ENCODE results near the gene SLC1A5.

Gene SLC1A5

DNA sequence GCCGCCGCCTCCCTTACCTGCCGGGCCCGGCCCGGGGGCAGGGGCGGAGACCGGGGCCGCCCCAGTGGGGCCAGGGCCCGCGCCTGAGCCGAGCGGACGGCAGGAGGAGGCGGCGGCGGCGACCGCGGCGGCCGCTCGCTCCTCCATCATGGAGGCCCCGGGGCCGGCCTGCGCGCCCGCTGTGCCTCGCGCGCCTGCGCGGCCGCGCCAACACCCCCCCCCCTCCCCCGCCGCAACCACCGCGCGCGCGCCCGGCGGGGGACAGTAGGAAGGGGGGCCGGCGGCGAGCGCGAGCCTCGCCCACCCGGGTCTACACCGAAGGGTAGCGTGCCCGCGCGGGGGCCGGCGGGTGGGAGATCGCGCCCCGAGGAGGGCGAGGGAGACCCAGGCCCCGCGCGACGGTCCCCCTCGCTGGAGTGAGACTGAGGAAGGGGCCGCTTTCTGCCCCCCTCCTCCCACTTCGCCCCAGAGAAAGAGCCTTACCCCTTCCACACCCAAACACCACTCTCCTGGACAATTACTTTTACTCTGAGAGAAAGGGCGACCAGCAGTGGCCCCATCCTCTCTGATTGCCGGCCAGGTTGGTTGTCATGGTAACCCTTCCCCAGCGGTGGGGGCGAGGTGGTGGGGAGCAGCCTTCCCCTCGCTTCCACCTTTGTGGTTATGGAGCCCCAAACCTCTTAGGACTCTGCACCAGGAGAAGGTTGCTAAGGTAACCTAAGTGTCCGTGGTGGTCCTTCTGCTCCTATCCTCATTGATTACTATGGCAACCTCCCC, 41.9 kb downstream of the SLC1A5 start, which contains the start of gene STRN4 (continued):
- TF ChIP-seq ZNF214 (tag by site-specific recombination; IDR thresholded peaks at IDR 0.05; ENCODE audit: borderline replicate concordance) (no peak), ZNF121 (tag by site-specific recombination; IDR thresholded peaks at IDR 0.05) (no peak), ZXDB (tag by site-specific recombination; IDR thresholded peaks at IDR 0.05) (peak; percentile 36; the same call in 1 of the 2 replicates), SETDB1 (IDR thresholded peaks at IDR 0.05; ENCODE audit: insufficient read length, low read length) (no peak), ZBTB8A (tag by site-specific recombination; IDR thresholded peaks at IDR 0.05) (no peak), ZNF248 (tag by site-specific recombination; IDR thresholded peaks at IDR 0.05) (no peak), MEIS1 (CRISPR knock-in tag; IDR thresholded peaks at IDR 0.05; ENCODE audit: borderline replicate concordance) (no peak), ZNF366 (tag by site-specific recombination; conservative IDR thresholded peaks at IDR 0.05) (no peak), KLF1 (tag by site-specific recombination; IDR thresholded peaks at IDR 0.05) (peak; percentile 12; the same call in 1 of the 2 replicates), ZNF596 (tag by site-specific recombination; IDR thresholded peaks at IDR 0.05) (no peak), ZNF16 (tag by site-specific recombination; IDR thresholded peaks at IDR 0.05; ENCODE audit: low read depth) (no peak)
- TF ChIP-seq, protein P1, sequence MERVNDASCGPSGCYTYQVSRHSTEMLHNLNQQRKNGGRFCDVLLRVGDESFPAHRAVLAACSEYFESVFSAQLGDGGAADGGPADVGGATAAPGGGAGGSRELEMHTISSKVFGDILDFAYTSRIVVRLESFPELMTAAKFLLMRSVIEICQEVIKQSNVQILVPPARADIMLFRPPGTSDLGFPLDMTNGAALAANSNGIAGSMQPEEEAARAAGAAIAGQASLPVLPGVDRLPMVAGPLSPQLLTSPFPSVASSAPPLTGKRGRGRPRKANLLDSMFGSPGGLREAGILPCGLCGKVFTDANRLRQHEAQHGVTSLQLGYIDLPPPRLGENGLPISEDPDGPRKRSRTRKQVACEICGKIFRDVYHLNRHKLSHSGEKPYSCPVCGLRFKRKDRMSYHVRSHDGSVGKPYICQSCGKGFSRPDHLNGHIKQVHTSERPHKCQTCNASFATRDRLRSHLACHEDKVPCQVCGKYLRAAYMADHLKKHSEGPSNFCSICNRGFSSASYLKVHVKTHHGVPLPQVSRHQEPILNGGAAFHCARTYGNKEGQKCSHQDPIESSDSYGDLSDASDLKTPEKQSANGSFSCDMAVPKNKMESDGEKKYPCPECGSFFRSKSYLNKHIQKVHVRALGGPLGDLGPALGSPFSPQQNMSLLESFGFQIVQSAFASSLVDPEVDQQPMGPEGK (tag by site-specific recombination; IDR thresholded peaks at IDR 0.05): peak; percentile 74
- TF ChIP-seq, protein P2, sequence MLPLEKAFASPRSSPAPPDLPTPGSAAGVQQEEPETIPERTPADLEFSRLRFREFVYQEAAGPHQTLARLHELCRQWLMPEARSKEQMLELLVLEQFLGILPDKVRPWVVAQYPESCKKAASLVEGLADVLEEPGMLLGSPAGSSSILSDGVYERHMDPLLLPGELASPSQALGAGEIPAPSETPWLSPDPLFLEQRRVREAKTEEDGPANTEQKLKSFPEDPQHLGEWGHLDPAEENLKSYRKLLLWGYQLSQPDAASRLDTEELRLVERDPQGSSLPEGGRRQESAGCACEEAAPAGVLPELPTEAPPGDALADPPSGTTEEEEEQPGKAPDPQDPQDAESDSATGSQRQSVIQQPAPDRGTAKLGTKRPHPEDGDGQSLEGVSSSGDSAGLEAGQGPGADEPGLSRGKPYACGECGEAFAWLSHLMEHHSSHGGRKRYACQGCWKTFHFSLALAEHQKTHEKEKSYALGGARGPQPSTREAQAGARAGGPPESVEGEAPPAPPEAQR (tag by site-specific recombination; IDR thresholded peaks at IDR 0.05): no peak
- TF ChIP-seq, protein P3, sequence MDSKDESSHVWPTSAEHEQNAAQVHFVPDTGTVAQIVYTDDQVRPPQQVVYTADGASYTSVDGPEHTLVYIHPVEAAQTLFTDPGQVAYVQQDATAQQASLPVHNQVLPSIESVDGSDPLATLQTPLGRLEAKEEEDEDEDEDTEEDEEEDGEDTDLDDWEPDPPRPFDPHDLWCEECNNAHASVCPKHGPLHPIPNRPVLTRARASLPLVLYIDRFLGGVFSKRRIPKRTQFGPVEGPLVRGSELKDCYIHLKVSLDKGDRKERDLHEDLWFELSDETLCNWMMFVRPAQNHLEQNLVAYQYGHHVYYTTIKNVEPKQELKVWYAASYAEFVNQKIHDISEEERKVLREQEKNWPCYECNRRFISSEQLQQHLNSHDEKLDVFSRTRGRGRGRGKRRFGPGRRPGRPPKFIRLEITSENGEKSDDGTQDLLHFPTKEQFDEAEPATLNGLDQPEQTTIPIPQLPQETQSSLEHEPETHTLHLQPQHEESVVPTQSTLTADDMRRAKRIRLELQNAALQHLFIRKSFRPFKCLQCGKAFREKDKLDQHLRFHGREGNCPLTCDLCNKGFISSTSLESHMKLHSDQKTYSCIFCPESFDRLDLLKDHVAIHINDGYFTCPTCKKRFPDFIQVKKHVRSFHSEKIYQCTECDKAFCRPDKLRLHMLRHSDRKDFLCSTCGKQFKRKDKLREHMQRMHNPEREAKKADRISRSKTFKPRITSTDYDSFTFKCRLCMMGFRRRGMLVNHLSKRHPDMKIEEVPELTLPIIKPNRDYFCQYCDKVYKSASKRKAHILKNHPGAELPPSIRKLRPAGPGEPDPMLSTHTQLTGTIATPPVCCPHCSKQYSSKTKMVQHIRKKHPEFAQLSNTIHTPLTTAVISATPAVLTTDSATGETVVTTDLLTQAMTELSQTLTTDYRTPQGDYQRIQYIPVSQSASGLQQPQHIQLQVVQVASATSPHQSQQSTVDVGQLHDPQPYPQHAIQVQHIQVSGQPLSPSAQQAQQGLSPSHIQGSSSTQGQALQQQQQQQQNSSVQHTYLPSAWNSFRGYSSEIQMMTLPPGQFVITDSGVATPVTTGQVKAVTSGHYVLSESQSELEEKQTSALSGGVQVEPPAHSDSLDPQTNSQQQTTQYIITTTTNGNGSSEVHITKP (tag by site-specific recombination; IDR thresholded peaks at IDR 0.05): peak; percentile 77
- TF ChIP-seq, protein P4, sequence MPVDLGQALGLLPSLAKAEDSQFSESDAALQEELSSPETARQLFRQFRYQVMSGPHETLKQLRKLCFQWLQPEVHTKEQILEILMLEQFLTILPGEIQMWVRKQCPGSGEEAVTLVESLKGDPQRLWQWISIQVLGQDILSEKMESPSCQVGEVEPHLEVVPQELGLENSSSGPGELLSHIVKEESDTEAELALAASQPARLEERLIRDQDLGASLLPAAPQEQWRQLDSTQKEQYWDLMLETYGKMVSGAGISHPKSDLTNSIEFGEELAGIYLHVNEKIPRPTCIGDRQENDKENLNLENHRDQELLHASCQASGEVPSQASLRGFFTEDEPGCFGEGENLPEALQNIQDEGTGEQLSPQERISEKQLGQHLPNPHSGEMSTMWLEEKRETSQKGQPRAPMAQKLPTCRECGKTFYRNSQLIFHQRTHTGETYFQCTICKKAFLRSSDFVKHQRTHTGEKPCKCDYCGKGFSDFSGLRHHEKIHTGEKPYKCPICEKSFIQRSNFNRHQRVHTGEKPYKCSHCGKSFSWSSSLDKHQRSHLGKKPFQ (tag by site-specific recombination; IDR thresholded peaks at IDR 0.05): no peak

DNA sequence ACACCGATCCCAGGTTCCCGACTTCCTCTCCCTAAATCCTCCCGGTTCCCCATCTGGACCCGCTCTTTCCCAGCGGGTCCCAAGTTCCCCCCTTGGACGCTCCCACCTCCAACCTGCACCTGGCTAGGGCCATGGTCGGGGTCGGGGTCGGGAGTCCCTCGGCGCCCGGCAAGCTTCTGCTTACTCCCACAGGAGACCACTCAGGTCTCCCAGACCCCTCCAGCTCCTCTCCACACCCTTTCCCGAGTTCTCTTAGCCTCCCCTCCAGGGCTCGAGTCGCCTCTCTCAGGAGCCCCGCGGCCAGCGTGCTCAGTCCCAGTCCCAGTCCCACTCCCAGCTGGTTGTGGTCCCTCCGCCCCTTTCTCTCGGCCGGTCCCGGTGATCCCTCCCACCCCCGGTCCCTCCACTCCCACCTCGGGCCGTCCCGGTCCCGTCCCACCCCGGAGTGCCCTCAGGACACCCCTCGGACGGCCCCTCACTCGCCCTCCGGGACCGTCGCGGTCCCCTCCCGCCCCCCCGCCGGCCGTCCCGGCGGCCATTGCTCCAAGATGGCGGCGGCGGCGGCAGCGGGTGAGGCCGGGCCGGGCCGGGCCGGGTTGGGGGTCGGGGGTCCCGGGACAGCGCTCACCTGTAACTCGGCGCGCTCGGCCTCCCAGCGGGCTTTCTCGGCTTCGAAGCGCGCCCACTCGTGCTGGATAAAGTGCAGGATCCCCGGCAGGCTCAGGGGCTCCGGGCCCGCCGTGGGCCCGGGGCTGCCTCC, 42.7 kb downstream of the SLC1A5 start, which contains the start of gene FKRP:
Gene FKRP, plus strand, starts transcription at position 537 of the 760 bp plus-strand sequence. CDS start 9,394 bp downstream, outside the sequence.
- Histone ChIP-seq H3K27ac (ENCODE audit: extremely low read depth, low read depth, low read length) (peak within 1 kb of the TSS; percentile 99), H3K4me1 (ENCODE audit: control insufficient read depth, insufficient read depth, low read length) (peaks cover 6% of the 10 kb centered on the region), H3K4me3 (ENCODE audit: low read depth, low read length) (peak within 1 kb of the TSS; percentile 70), H3K36me3 (ENCODE audit: control insufficient read depth in 2 of 2, insufficient read depth in 1 of 2, low read length in 2 of 2) (peaks cover 26 to 38% of the 10 kb centered on the region in 2 experiments; a peak in 2 of 3 replicates), H3K9me3 (ENCODE audit: control insufficient read depth, insufficient read depth, low read depth, low read length) (no peaks in the 10 kb centered on the region)
- ChIA-PET CTCF (interaction anchor here (0.6 to 2.4 kb wide), 7 partner anchors 17 to 175 kb away, joined by 3 to 11 read pairs (median 3); no protein-coding TSS in a partner anchor), POLR2A (interaction anchor here (0.6 to 2.2 kb wide), 5 partner anchors 43 to 374 kb away, joined by 3 to 6 read pairs (median 5); partner anchors contain the start of genes AP2S1, CALM3 and SLC1A5)
- TF ChIP-seq ZNF530 (tag by site-specific recombination; IDR thresholded peaks at IDR 0.05; ENCODE audit: low read depth): no peak
- no peak for TF ChIP-seq ZFP3 (tag by site-specific recombination; IDR thresholded peaks at IDR 0.05; ENCODE audit: low read depth)
- TF ChIP-seq, protein P5, sequence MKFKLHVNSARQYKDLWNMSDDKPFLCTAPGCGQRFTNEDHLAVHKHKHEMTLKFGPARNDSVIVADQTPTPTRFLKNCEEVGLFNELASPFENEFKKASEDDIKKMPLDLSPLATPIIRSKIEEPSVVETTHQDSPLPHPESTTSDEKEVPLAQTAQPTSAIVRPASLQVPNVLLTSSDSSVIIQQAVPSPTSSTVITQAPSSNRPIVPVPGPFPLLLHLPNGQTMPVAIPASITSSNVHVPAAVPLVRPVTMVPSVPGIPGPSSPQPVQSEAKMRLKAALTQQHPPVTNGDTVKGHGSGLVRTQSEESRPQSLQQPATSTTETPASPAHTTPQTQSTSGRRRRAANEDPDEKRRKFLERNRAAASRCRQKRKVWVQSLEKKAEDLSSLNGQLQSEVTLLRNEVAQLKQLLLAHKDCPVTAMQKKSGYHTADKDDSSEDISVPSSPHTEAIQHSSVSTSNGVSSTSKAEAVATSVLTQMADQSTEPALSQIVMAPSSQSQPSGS (tag by site-specific recombination; IDR thresholded peaks at IDR 0.05; ENCODE audit: low read depth): no peak
- TF ChIP-seq ZNF155 (tag by site-specific recombination; IDR thresholded peaks at IDR 0.05): no peak
- TF ChIP-seq ZNF701 (tag by site-specific recombination; IDR thresholded peaks at IDR 0.05): peak; percentile 100
- TF ChIP-seq, protein P6, sequence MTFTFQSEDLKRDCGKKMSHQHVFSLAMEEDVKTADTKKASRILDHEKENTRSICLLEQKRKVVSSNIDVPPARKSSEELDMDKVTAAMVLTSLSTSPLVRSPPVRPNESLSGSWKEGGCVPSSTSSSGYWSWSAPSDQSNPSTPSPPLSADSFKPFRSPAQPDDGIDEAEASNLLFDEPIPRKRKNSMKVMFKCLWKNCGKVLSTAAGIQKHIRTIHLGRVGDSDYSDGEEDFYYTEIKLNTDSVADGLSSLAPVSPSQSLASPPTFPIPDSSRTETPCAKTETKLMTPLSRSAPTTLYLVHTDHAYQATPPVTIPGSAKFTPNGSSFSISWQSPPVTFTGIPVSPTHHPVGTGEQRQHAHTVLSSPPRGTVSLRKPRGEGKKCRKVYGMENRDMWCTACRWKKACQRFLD (tag by site-specific recombination; IDR thresholded peaks at IDR 0.05): no peak
- no peak for TF ChIP-seq ZNF16 (tag by site-specific recombination; IDR thresholded peaks at IDR 0.05; ENCODE audit: low read depth)

All from HEK293 (cell line).